C4-2B (cell line): ENCODE measurements around the gene TMEM52.

Experiments
- ZFX ChIP-seq: fragments of 450-650 bp; IDR thresholded peaks from 2 replicates; pipeline ENCODE4 v1.6.1; 2017
- TF ChIP-seq, protein P1 (sequence below): fragments of 450-650 bp; conservative IDR thresholded peaks from 2 replicates; pipeline ENCODE4 v1.5.1; 2017; ENCODE audit warnings: mild to moderate bottlenecking

DNA sequence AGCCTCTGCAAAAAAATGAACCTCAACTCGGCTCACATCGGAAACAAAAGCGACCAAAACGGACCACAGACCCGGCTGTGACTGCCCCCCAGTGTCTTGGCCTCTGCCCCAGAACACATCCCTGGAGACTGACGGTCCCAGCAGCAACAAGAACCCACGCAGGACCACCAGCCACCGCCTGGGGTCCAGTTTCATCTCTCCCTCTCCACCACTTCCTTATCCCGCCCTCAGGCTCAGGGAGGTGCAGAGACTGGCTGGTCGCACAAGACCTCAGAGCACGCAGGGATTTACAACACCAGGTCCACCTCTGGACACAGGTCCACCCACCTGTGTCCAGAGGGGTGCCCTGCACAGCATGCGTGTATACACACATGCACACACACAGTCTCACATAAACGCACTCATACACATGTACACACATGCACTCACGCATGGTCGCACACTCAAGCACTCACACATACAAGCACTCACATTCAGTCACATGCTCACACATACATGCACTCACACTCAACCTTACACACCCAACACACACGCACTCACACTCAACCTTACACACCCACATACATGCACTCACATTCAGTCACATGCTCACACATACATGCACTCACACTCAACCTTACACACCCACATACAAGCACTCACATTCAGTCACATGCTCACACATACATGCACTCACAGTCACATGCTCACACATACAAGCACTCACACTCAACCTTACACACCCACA is 18.6 kb upstream of the TMEM52 start:
- TF ChIP-seq, protein P1, sequence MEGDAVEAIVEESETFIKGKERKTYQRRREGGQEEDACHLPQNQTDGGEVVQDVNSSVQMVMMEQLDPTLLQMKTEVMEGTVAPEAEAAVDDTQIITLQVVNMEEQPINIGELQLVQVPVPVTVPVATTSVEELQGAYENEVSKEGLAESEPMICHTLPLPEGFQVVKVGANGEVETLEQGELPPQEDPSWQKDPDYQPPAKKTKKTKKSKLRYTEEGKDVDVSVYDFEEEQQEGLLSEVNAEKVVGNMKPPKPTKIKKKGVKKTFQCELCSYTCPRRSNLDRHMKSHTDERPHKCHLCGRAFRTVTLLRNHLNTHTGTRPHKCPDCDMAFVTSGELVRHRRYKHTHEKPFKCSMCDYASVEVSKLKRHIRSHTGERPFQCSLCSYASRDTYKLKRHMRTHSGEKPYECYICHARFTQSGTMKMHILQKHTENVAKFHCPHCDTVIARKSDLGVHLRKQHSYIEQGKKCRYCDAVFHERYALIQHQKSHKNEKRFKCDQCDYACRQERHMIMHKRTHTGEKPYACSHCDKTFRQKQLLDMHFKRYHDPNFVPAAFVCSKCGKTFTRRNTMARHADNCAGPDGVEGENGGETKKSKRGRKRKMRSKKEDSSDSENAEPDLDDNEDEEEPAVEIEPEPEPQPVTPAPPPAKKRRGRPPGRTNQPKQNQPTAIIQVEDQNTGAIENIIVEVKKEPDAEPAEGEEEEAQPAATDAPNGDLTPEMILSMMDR, result no peak
- no peak for TF ChIP-seq ZFX
